GM10266 (cell line): Measurements from ENCODE around the gene MSX1.

Experiments
- DNase-seq: peaks from one replicate; pipeline ENCODE4 v3.0.0; 2012; ENCODE audit errors: extremely low spot score
- TF ChIP-seq, protein P1 (sequence below): IDR thresholded peaks from 2 replicates; pipeline ENCODE4 v1.5.1; 2012; ENCODE audit warnings: mild to moderate bottlenecking, low read depth; ENCODE audit not compliant: control insufficient read depth, insufficient read depth; ENCODE audit errors: missing control alignments

The MSX1 gene

DNA sequence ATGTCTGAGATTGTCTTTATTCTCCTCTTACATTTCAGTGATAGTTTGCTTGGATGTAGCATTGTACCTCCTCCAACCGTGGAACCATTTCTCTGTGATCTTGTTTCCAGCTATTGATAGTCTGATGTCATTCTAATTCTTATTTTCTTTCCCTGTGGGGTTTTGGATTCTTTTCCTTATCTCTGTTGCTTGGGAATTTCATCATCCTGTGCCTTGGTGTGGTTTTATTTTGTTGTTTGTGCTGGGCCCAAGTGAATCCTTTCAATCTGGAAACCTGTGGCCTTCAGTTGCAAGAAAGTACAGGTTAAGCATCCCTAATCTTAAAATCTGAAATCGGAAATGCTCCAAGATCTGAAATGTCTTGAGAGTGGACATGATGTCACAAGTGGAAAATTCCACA, 22.0 kb downstream of the MSX1 start:
- TF ChIP-seq, protein P1, sequence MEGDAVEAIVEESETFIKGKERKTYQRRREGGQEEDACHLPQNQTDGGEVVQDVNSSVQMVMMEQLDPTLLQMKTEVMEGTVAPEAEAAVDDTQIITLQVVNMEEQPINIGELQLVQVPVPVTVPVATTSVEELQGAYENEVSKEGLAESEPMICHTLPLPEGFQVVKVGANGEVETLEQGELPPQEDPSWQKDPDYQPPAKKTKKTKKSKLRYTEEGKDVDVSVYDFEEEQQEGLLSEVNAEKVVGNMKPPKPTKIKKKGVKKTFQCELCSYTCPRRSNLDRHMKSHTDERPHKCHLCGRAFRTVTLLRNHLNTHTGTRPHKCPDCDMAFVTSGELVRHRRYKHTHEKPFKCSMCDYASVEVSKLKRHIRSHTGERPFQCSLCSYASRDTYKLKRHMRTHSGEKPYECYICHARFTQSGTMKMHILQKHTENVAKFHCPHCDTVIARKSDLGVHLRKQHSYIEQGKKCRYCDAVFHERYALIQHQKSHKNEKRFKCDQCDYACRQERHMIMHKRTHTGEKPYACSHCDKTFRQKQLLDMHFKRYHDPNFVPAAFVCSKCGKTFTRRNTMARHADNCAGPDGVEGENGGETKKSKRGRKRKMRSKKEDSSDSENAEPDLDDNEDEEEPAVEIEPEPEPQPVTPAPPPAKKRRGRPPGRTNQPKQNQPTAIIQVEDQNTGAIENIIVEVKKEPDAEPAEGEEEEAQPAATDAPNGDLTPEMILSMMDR, result no peak
- DNase-seq, result no peak

GRCh38 chr4:4884611-4885010, 25.1 kb downstream of the MSX1 start:
- DNase-seq, result no peak
- TF ChIP-seq, protein P1, result no peak

DNA sequence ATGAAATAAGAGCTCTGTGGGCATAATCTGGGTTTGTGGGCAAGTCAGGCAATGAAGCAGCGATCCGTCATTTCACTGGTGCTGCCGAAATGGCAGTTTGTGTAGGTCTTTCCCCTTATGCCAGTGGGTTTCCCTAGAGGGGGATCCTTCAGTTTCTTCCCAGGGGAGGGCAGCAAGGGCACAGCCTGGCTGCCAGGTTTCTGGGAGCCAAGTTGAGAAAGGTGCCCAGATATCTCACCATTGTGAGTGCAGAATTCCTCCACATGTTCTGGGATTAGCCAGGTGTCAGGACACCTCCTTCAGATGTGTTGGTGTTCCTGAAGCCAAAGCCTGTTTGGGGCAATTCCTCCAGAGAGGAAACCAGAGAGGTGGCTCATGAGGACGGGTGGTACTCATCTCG, 28.0 kb downstream of the MSX1 start:
- TF ChIP-seq, protein P1, result no peak
- no peak for DNase-seq

- no peak for DNase-seq
- TF ChIP-seq, protein P1, result no peak
Measured at GRCh38 chr4:4888695-4889094, 29.2 kb downstream of the MSX1 start.

DNA sequence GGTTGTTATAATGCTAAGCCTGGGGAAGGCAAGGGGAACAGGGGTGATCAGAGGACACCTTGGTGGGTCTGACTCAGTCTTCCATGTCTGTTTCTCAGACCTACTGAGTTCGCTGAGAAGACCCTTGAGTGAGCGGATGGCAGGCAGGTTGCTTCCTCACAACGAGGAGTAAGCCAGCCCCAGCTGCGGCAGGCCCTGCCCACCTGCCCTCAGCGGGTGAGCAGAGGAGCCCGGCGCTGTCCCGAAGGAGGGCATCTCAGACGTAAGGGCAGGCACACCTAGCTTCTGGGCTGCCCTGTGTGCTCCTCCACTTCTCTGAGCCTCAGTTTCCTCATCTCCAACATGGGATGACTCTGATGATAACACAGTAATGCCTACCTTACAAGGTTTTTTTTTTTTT, 30.3 kb downstream of the MSX1 start:
- DNase-seq, result no peak
- TF ChIP-seq, protein P1, result no peak

- no peak for DNase-seq
Measured at GRCh38 chr4:4890574-4891255, 31.2 kb downstream of the MSX1 start.

DNA sequence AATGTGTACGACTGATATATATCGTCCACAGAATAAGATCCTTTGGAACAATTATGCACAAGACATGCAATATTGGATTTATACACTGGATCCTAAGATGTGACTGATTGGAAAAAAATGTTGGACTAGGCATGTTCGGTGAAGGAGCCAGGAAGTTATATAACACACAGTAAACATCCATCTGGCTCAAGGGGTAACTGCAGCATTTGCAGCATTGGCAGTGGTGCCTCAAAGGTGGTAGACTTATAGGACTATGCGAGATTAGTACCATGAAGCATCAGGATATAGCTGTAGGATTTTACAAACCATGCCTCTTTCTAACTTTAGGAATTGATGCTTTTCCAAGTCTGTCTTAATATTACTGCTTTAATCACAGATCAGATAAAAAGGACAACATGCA, 34.3 kb downstream of the MSX1 start:
- DNase-seq, result no peak
- TF ChIP-seq, protein P1, result no peak

More at GRCh38 chr4:4890574-4891255, 31.2 kb downstream of the MSX1 start:
- TF ChIP-seq, protein P1, result no peak
